ENCODE results near the gene POLR1E. TPM values are rescaled to one million over a fixed set of nuclear protein-coding genes. Genes with fewer than 3 reads are reported as not detected.

POLR1E gene
- total and polyA plus RNA-seq, 9 of the 15 experiments (the other 6 are each of a cell fraction or from before 2014, with no cell fraction given): 18.9 to 102 (median 74.4) TPM

- peak; percentile 19 for TF ChIP-seq HMGN3 (IDR thresholded peaks at IDR 0.05; ENCODE audit: borderline replicate concordance, extremely low read depth, insufficient read length, low read depth, low read length)
- no peak for TF ChIP-seq SOX6 (IDR thresholded peaks at IDR 0.05)
- TF ChIP-seq RBBP5 (IDR thresholded peaks at IDR 0.05; ENCODE audit: borderline replicate concordance, insufficient read depth, low read length, poor library complexity, severe bottlenecking): peak; percentile 25
- TF ChIP-seq MEF2D (tag; conservative IDR thresholded peaks at IDR 0.05; ENCODE audit: low read depth): no peak
- TF ChIP-seq TAF1 (IDR thresholded peaks at IDR 0.05; ENCODE audit: control insufficient read depth, extremely low read depth, insufficient read depth, low read length, severe bottlenecking): peak; percentile 13
- TF ChIP-seq ZNF785 (CRISPR knock-in tag; IDR thresholded peaks at IDR 0.05): no peak
- no peak for TF ChIP-seq LARP7 (IDR thresholded peaks at IDR 0.05)
- peak; percentile 78; the same call in 1 of the 2 replicates for TF ChIP-seq ZC3H4 (CRISPR knock-in tag; IDR thresholded peaks at IDR 0.05; ENCODE audit: borderline replicate concordance)
- TF ChIP-seq NCOR1 (IDR thresholded peaks at IDR 0.05): no peak
- peak; percentile 13; the same call in 1 of the 2 replicates for TF ChIP-seq CREM (IDR thresholded peaks at IDR 0.05; ENCODE audit: low read depth)
- TF ChIP-seq ZNF75A (CRISPR knock-in tag; IDR thresholded peaks at IDR 0.05): no peak
- no peak for TF ChIP-seq SMAD2 (IDR thresholded peaks at IDR 0.05; ENCODE audit: low read depth, low read length)
- TF ChIP-seq RAD21 (CRISPR knock-in tag; conservative IDR thresholded peaks at IDR 0.05 in 1 of 2, IDR thresholded peaks at IDR 0.05 in 1 of 2): no peak
- TF ChIP-seq ZNF277 (CRISPR knock-in tag; IDR thresholded peaks at IDR 0.05; ENCODE audit: borderline replicate concordance): no peak
- TF ChIP-seq MYNN (IDR thresholded peaks at IDR 0.05): no peak
- TF ChIP-seq MYNN (CRISPR knock-in tag; IDR thresholded peaks at IDR 0.05): no peak
- TF ChIP-seq ZBTB1 (CRISPR knock-in tag; IDR thresholded peaks at IDR 0.05; ENCODE audit: borderline replicate concordance, low read depth): 0 out of 2 replicates have a peak, but pooled peaks have one; percentile 74
- no peak for TF ChIP-seq ZFP30 (CRISPR knock-in tag; IDR thresholded peaks at IDR 0.05; ENCODE audit: borderline replicate concordance)
- TF ChIP-seq HMG20A (CRISPR knock-in tag; conservative IDR thresholded peaks at IDR 0.05): no peak
- TF ChIP-seq POLR2A (conservative IDR thresholded peaks at IDR 0.05): peak; percentile 83
Observed at GRCh38 chr9:37466037-37466709, 19.6 kb upstream of the POLR1E start (continued).

Measured in K562 (cell line).